WERI-Rb-1 (cell line): ENCODE measurements around the gene ECPAS.

Experiments used
- DNase-seq: peaks from one replicate; pipeline ENCODE4 v3.0.0-alpha.2; 2020
- H3K27ac ChIP-seq: fragments of 250-450 bp; sonication (Bioruptor Pico); 2 replicates; pipeline ENCODE4 v1.5.1; 2020; ENCODE audit warnings: mild to moderate bottlenecking, moderate library complexity
- H3K27me3 ChIP-seq: fragments of 250-450 bp; sonication (Bioruptor Pico); 2 replicates; pipeline ENCODE4 v1.5.1; 2021; ENCODE audit warnings: mild to moderate bottlenecking, low read depth, moderate library complexity; ENCODE audit not compliant: insufficient read depth, severe bottlenecking
- H3K36me3 ChIP-seq: fragments of 250-450 bp; sonication (Bioruptor Pico); 2 replicates; pipeline ENCODE4 v1.5.1; 2020; ENCODE audit warnings: mild to moderate bottlenecking, moderate library complexity
- H3K4me3 ChIP-seq: 2 replicates; pipeline ENCODE4 v1.5.1; 2011; ENCODE audit warnings: low read depth, mild to moderate bottlenecking, control low read depth, low read length
- H3K9me3 ChIP-seq: fragments of 250-450 bp; sonication (Bioruptor Pico); 2 replicates; pipeline ENCODE4 v1.5.1; 2021; ENCODE audit warnings: mild to moderate bottlenecking, moderate library complexity; ENCODE audit not compliant: severe bottlenecking
- TF ChIP-seq, protein P1 (sequence below): IDR thresholded peaks from 2 replicates; pipeline ENCODE4 v1.5.1; 2011; ENCODE audit warnings: low read depth, mild to moderate bottlenecking, control low read depth, inconsistent platforms, low read length

The ECPAS gene

DNA sequence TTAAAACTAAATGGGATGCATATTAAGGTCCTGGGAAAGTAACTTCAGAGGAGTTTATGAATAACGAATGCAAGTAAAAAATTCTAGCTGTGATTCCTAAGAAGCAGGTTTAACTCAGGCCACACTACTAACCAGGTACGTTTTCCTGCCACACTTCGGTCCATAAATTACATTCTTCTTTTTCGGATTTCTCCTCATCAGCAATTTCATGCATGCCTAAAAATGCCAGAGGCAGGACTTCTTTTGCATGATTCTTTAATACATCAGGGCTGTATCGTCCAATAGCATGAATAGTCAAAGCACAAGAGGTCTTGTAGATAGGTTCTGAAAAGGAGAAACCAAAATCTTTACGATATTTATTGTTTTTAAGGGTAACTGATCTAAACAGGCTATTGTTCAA, 111.9 kb downstream of the ECPAS start:
- DNase-seq: no peak
- TF ChIP-seq, protein P1, sequence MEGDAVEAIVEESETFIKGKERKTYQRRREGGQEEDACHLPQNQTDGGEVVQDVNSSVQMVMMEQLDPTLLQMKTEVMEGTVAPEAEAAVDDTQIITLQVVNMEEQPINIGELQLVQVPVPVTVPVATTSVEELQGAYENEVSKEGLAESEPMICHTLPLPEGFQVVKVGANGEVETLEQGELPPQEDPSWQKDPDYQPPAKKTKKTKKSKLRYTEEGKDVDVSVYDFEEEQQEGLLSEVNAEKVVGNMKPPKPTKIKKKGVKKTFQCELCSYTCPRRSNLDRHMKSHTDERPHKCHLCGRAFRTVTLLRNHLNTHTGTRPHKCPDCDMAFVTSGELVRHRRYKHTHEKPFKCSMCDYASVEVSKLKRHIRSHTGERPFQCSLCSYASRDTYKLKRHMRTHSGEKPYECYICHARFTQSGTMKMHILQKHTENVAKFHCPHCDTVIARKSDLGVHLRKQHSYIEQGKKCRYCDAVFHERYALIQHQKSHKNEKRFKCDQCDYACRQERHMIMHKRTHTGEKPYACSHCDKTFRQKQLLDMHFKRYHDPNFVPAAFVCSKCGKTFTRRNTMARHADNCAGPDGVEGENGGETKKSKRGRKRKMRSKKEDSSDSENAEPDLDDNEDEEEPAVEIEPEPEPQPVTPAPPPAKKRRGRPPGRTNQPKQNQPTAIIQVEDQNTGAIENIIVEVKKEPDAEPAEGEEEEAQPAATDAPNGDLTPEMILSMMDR: no peak
- H3K27me3 ChIP-seq: no peaks in the 10 kb centered on the region
- no peaks in the 10 kb centered on the region for H3K9me3 ChIP-seq
- H3K4me3 ChIP-seq: no peak overlapping the region
- H3K36me3 ChIP-seq: peaks cover 70% of the 10 kb centered on the region
- no peak overlapping the region for H3K27ac ChIP-seq

DNA sequence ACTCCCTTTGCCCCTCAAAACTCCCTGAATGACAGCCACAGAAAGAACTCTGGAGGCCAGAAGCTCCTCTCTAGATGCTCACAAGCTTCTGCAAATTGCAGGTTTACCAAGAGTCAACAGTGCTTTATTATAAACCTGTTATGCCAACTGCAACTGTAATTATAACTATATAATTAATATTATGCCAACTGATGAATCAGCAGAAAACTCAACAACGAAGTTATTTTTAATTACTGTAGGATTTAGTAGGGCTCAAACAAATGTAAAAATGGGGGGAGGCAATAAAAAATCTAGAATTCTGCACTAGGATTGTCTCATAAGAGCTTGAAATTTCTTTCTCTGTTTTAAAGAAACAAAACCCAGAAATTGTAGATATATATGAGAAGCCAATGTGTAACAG, 117.2 kb downstream of the ECPAS start:
- no peaks in the 10 kb centered on the region for H3K27me3 ChIP-seq
- H3K36me3 ChIP-seq: peaks cover 75% of the 10 kb centered on the region
- no peaks in the 10 kb centered on the region for H3K9me3 ChIP-seq
- H3K27ac ChIP-seq: no peak overlapping the region
- TF ChIP-seq, protein P1: no peak
- no peak overlapping the region for H3K4me3 ChIP-seq
- no peak for DNase-seq

DNA sequence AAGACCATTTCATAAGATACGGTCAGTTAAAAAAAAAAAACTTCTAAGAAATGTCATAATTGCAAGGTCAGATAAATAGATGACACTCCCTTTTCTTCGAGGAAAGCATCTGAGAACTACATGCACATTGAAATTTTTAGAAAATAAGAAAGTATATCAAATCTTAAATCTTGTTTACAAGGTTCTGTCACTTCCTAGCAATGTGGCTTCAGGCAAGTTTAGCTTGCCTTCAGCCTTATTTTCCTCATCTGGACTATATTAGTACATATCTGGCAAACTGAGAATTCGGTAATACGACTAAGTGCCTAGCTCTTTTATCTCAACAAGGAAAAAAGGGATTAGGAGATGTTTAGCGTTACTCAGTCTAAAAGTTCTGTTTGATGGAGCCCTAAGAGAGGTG, 121.7 kb downstream of the ECPAS start:
- TF ChIP-seq, protein P1: no peak
- DNase-seq: no peak
- Histone ChIP-seq H3K4me3 (no peak overlapping the region), H3K9me3 (no peaks in the 10 kb centered on the region), H3K27ac (no peak overlapping the region), H3K27me3 (no peaks in the 10 kb centered on the region), H3K36me3 (peaks cover 33% of the 10 kb centered on the region)

DNA sequence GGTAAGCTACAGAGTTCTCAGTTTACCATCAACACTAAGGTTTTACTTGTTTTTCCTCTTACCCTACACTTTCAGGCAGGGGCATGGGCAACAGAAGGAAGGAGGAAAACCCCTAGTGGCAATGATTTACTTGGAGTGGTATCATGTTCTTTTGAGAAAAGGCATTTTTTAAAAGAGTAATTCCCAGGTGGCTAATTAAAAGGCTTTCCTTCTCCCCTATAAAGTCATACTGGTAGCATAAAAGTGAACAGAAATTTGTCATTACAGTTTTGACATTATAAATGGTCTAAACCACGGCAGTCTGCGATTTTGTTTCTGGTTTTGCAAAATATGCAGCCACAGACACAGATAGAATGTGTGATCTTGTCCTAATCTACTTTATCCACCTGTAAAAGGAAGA, 123.3 kb downstream of the ECPAS start:
- H3K27ac ChIP-seq: no peak overlapping the region
- no peaks in the 10 kb centered on the region for H3K9me3 ChIP-seq
- TF ChIP-seq, protein P1: no peak
- no peak for DNase-seq
- H3K36me3 ChIP-seq: peaks cover 25% of the 10 kb centered on the region
- no peak overlapping the region for H3K4me3 ChIP-seq
- no peaks in the 10 kb centered on the region for H3K27me3 ChIP-seq

DNA sequence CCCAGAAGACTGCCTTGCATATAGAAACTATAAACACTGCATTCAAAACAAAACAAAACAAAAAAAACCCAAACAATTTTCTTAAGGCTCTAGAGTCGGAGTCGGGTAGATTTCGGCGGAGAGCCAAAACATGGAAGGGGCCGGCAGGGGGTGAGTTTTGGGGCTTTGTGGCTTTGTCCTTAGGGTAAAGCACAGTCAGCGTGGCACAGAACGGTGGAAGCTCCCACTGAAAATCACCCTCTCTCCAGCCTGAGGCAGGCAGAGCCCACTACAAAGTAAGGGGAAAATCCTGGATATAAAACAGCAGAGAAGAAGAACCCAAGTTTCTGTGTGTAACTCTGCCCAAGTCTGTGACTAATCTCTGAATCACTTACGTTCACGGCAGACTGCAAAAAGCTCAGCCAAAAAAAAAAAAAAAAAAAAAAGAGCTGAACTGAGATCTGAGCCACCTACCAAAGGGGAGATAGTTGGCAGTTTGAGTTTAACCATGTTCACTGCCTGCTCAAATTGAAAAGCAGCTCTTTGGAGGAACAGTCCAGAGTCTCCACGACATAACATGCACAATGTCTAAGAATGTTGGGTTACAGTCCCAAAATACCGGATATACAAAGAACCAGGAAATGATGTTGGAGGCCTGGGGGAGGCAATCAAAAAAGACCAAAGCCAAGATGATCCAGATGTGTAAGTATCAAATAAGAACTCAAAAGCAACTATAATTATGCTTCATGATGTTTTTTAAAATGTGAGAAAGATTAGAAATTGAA, 127.5 kb downstream of the ECPAS start:
- no peak for DNase-seq
- Histone ChIP-seq H3K36me3 (no peaks in the 10 kb centered on the region), H3K27ac (no peak overlapping the region), H3K4me3 (no peak overlapping the region), H3K27me3 (no peaks in the 10 kb centered on the region), H3K9me3 (no peaks in the 10 kb centered on the region)
- TF ChIP-seq, protein P1: no peak

DNA sequence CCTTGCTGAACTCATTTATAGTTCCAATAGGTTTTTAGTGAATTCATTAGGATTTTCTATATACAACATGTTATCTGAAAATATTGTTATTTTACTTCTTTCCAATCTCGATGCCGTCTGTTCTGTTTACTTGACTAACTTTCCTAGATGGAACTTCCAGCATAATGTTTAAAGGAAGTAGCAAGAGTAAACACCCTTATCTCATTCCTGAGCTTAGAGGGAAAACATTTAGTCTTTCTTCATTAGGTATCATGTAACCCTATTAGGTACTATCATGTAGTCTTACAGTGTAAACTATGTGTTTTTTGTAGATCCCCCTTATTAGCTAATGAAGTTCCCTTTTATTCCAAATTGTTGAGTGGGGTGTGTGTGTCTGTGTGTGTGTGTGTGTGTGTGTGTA, 131.6 kb downstream of the ECPAS start:
- no peak overlapping the region for H3K4me3 ChIP-seq
- H3K27ac ChIP-seq: no peak overlapping the region
- no peaks in the 10 kb centered on the region for H3K36me3 ChIP-seq
- H3K9me3 ChIP-seq: no peaks in the 10 kb centered on the region
- TF ChIP-seq, protein P1: no peak
- H3K27me3 ChIP-seq: peaks cover 6% of the 10 kb centered on the region
- DNase-seq: no peak
